ENCODE data around the gene CD93.

CD93 gene

DNA sequence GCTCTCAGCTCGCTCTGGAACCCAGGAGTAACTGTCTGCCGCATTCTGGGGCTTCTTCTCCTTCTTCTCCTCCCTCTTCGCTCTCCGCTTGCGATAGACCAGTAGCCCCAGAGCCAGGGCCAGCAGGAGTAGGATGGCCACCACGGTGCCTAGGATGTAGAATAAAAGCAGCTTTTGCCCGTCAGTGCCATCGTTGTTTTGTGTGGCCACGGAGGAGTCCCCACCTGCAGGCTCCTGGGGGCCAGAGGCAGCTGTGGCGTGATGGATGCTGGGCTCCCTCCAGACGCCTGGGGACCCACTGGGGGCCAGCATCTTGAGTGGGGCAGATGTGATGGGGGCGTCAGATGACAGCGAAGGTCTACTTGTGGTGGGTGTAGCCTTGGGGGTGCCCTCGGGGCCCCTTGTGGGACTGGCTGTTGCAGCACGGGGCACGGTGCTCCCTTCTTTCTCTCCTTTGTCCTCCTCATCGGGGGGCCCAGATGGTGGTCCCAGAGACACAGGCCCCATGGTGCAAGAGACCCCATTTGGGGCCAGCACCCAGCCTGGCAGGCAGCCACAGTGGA is 1.8 kb downstream of the CD93 start:
- in situ Hi-C loops (cut with MboI; ENCODE audit: low sequenced_read_pairs) = no loop called here

GRCh38 chr20:23083553-23084220 is 2.4 kb downstream of the CD93 start:
- in situ Hi-C loops (cut with MboI; ENCODE audit: low sequenced_read_pairs) = no loop called here

- in situ Hi-C loops (cut with MboI; ENCODE audit: low sequenced_read_pairs) = no loop called here
Measured at GRCh38 chr20:23082846-23083552, 3.1 kb downstream of the CD93 start.

- in situ Hi-C loops (cut with MboI; ENCODE audit: low sequenced_read_pairs) = no loop called here
Measured at GRCh38 chr20:23081263-23081819, 4.8 kb downstream of the CD93 start.

GRCh38 chr20:23080521-23080920 is 5.6 kb downstream of the CD93 start:
- in situ Hi-C loops (cut with MboI; ENCODE audit: low sequenced_read_pairs) = no loop called here

- in situ Hi-C loops (cut with MboI; ENCODE audit: low sequenced_read_pairs) = no loop called here
Measured at GRCh38 chr20:23079926-23080325, 6.2 kb downstream of the CD93 start.

- in situ Hi-C loops (cut with MboI; ENCODE audit: low sequenced_read_pairs) = no loop called here
Measured at GRCh38 chr20:23079016-23079351, 7.1 kb downstream of the CD93 start.

DNA sequence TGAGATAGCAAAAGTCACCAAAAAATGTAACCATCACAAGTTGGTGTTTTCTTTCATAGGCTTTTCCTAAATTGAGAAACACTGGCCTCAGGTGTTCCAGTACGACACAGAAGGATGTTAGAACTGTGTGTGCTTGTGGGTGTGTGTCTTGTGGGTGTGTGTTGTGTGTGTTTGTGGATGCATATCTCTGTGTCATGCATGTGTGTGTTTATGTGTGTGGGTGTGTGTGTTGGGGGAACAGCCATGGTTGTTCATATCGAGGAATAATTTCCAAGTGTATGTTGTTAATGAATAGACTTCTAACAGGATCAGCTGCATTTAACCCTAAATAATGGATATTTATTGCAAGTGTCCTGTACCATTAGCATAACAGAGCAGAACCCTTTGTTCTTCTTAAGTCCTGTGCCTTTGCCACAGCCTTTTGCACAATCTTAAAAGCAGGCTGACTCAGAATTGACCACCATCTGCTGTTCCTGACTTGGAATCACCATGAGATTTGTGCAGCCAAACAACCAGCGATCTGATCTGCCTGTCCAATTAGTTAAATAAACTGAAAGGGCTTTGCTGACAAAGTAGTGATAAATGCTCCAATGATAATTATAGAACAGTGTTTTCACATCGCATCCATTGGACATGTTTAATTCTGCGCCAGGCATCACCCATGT is 7.6 kb downstream of the CD93 start:
- in situ Hi-C loops (cut with MboI; ENCODE audit: low sequenced_read_pairs) = no loop called here

DNA sequence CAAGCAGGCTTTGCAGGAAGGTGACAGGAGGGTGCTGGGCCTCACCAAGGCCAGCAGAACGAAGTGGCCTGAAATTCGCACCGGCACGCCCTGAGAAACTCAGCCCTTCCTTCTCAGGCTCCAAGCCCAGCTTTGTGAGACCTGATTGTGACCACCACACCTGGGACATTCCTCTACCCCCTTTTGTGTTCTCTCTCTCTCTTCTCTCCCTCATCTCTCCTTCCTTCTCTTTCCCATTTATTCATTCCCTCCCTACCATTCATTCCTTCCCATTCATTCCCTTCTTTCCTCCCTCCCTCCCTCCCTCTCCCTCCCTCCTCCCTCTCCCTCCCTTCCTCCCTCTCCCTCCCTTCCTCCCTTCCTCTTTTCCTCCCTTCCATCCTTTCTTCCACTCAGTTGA is 8.8 kb downstream of the CD93 start:
- in situ Hi-C loops (cut with MboI; ENCODE audit: low sequenced_read_pairs) = no loop called here

GRCh38 chr20:23074052-23074451 is 12.1 kb downstream of the CD93 start:
- in situ Hi-C loops (cut with MboI; ENCODE audit: low sequenced_read_pairs) = no loop called here

GRCh38 chr20:23072892-23073586 is 13.1 kb downstream of the CD93 start:
- in situ Hi-C loops (cut with MboI; ENCODE audit: low sequenced_read_pairs) = no loop called here

DNA sequence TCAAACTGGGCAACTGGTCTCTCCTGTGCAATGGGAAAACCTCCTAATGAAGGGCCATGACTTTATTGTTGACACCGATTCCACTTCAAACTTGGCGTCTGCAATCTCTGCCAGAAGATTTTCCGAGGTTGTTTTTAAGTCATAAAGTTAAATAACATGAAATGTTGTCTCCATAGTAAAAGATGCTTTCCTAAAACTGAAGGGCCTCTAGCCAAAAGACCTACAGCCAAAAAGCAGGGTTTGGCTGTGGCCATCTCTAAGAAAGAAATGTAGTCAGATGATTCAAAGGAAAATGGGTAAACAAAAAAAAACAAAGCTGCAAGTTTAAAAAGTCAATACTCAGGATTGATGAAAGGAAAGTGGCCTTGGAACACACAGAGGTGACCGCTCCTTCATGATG is 14.1 kb downstream of the CD93 start:
- in situ Hi-C loops (cut with MboI; ENCODE audit: low sequenced_read_pairs) = no loop called here

GRCh38 chr20:23071398-23071797 is 14.7 kb downstream of the CD93 start:
- in situ Hi-C loops (cut with MboI; ENCODE audit: low sequenced_read_pairs) = no loop called here

DNA sequence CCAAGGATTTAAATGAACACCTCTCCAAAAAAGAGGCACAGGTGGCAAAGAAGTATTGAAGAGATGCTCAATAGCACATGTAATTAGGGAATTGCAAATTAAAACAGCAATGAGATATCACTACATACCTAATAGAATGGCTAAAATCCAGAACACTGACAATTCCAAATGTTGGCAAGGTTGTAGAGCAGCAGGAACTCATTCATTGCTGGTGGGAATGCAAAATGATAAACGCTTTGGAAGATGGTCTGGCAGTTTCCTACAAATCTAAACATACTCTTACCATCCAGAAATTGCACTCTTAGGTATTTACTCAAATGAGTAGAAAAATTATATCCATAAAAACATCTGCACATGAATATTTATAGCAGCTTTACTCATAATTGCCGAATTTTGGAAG is 17.0 kb downstream of the CD93 start:
- in situ Hi-C loops (cut with MboI; ENCODE audit: low sequenced_read_pairs) = no loop called here

GRCh38 chr20:23068283-23068682 is 17.8 kb downstream of the CD93 start:
- in situ Hi-C loops (cut with MboI; ENCODE audit: low sequenced_read_pairs) = no loop called here

DNA sequence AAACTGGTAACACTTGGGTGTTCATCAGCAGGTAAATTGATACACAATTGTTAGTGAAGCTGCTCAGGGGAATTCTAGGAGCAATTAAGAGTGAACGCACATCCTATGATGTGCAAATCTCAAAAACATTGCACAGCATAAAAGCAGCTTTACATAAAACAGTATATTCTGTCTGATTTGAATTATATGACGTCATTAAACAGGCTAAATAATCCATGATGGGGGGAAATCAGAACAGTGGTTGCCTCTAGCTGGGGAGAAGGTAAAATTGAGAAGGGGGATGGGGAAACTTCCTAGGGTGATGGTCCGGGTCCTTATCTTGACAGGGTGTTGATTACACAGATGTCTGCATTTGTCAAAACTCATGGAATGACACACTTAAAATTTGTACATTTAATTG is 19.4 kb downstream of the CD93 start:
- in situ Hi-C loops (cut with MboI; ENCODE audit: low sequenced_read_pairs) = no loop called here

- in situ Hi-C loops (cut with MboI; ENCODE audit: low sequenced_read_pairs) = no loop called here
Measured at GRCh38 chr20:23065266-23066201, 20.6 kb downstream of the CD93 start.

DNA sequence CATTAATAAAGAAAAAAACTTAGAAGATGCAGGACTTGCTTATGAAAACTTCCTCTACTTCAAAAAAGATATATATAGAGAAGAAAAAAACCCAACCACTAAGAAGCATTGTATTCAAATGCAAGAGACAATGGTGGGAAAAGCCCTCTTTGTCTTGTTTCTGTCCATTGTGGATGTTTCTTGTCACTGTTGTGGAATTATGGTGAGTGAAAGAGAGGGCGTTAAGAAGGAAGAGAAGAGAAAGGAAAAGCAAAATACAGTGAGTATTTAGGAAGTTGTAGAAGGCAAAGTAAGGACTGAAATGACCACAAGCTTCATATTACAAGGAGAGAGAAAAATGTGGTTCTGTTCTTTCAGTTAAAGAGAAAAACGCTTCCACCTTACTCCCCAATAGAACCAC is 22.5 kb downstream of the CD93 start:
- in situ Hi-C loops (cut with MboI; ENCODE audit: low sequenced_read_pairs) = no loop called here

DNA sequence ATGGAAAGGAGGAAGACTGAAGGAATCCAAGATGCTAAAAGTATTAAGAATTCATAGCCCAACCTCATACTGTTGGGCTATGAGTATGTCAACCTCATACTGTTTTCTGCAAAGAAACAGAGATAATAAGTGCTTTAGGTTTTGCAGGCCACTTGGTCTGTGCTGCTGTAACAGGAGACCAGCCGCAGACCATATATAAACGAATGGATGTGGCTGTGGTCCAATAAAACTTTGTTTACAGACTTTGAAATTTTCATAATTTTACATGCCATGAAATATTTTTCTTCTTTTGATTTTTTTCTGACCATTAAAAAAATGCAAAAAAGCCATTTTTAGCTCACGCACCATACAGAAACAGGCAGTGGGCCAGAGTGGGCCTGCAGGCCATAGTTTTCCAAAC is 23.0 kb downstream of the CD93 start:
- in situ Hi-C loops (cut with MboI; ENCODE audit: low sequenced_read_pairs) = no loop called here

- in situ Hi-C loops (cut with MboI; ENCODE audit: low sequenced_read_pairs) = no loop called here
Measured at GRCh38 chr20:23062632-23063031, 23.5 kb downstream of the CD93 start.

Data from HL-60/S4 treated with retinoic acid at 250 ng/mL for 4 days and 3 days (cell line).